ENCODE results near the gene FBXO2. TPM values are rescaled to one million over a fixed set of nuclear protein-coding genes. Genes with fewer than 3 reads are reported as not detected.

FBXO2 gene
- total RNA-seq, 1 experiment from 2014 or later, result 131 TPM

- TF ChIP-seq REST (IDR thresholded peaks at IDR 0.05; ENCODE audit: insufficient read depth in 1 of 2, low read depth in 2 of 2, low read length in 1 of 2) (no peak), POLR2AphosphoS5 (IDR thresholded peaks at IDR 0.05; ENCODE audit: low read depth, low read length) (no peak), CTCF (IDR thresholded peaks at IDR 0.05) (no peak), SIN3A (IDR thresholded peaks at IDR 0.05; ENCODE audit: borderline replicate concordance, insufficient read depth, low read depth, low read length) (no peak), TCF7L2 (IDR thresholded peaks at IDR 0.05; ENCODE audit: low read depth, low read length) (no peak)
- Histone ChIP-seq H3K27me3 (ENCODE audit: control insufficient read depth, insufficient read depth, low read length) (no peaks in the 10 kb centered on the region), H3K4me3 (ENCODE audit: low read depth in 2 of 2, low read length in 2 of 2) (no peak overlapping the region), H3K9me3 (ENCODE audit: control insufficient read depth, insufficient read depth, low read depth, low read length) (no peaks in the 10 kb centered on the region), H3K4me1 (ENCODE audit: control insufficient read depth, insufficient read depth, low read length) (peaks cover 25% of the 10 kb centered on the region), H3K27ac (ENCODE audit: low read length) (no peak overlapping the region), H3K36me3 (ENCODE audit: control insufficient read depth, insufficient read depth, low read length) (no peaks in the 10 kb centered on the region)
- POLR2A ChIA-PET, result no interaction called here
- CTCF ChIA-PET, result no interaction called here
- no peak for ATAC-seq
- intact Hi-C loops (cut with micrococcal nuclease; ENCODE audit: unreplicated experiment) (loop anchor here (10.0 kb wide), 2 partner anchors 313 to 613 kb away; no protein-coding TSS in a partner anchor), in situ Hi-C loops (cut with HindIII; ENCODE audit: low pct_unique_long_range_greater_than_20kb, low sequenced_read_pairs) (no loop called here)
- no peak for DNase-seq (ENCODE audit: low read depth, low spot score)
- no TSS peak for BruUV-seq (replicated peaks)
These were observed 6.2 kb downstream of the FBXO2 start for GRCh38 chr1:11648039-11648438.

- ATAC-seq (no peak), DNase-seq (ENCODE audit: low read depth, low spot score) (no peak)
- Histone ChIP-seq H3K4me1 (ENCODE audit: control insufficient read depth, insufficient read depth, low read length) (peaks cover 20% of the 10 kb centered on the region), H3K27ac (ENCODE audit: low read length) (no peak overlapping the region), H3K36me3 (ENCODE audit: control insufficient read depth, insufficient read depth, low read length) (no peaks in the 10 kb centered on the region), H3K27me3 (ENCODE audit: control insufficient read depth, insufficient read depth, low read length) (no peaks in the 10 kb centered on the region), H3K4me3 (ENCODE audit: low read depth in 2 of 2, low read length in 2 of 2) (no peak overlapping the region), H3K9me3 (ENCODE audit: control insufficient read depth, insufficient read depth, low read depth, low read length) (no peaks in the 10 kb centered on the region)
- ChIA-PET CTCF (no interaction called here), POLR2A (no interaction called here)
- TF ChIP-seq TCF7L2 (IDR thresholded peaks at IDR 0.05; ENCODE audit: low read depth, low read length) (no peak), POLR2AphosphoS5 (IDR thresholded peaks at IDR 0.05; ENCODE audit: low read depth, low read length) (no peak), CTCF (IDR thresholded peaks at IDR 0.05) (no peak), REST (IDR thresholded peaks at IDR 0.05; ENCODE audit: insufficient read depth in 1 of 2, low read depth in 2 of 2, low read length in 1 of 2) (no peak), SIN3A (IDR thresholded peaks at IDR 0.05; ENCODE audit: borderline replicate concordance, insufficient read depth, low read depth, low read length) (no peak)
- intact Hi-C loops (cut with micrococcal nuclease; ENCODE audit: unreplicated experiment) (loop anchor here (10.0 kb wide), 2 partner anchors 313 to 613 kb away; no protein-coding TSS in a partner anchor), in situ Hi-C loops (cut with HindIII; ENCODE audit: low pct_unique_long_range_greater_than_20kb, low sequenced_read_pairs) (no loop called here)
- BruUV-seq (replicated peaks), result no TSS peak
These were observed 6.9 kb downstream of the FBXO2 start for GRCh38 chr1:11647333-11647732.
